HepG2 (cell line): ENCODE results near the gene PRSS27. TPM values are rescaled to one million over a fixed set of nuclear protein-coding genes. Genes with fewer than 3 reads are reported as not detected.

Source experiments
- ATAC-seq: fragments of 200-7000 bp; cut with Tn5 transposase; 3 replicates; pipeline ENCODE4 v1.9.1; 2020; ENCODE audit warnings: mild to moderate bottlenecking, moderate library complexity
- BruUV-seq: library from RNA; stranded (reverse); fragments of 400-500 nt; replicated peaks from 2 replicates; lab custom pipeline; 2021; lab: Mats Ljungman, UMichigan
- CTCF ChIA-PET: fragments of 300-600 bp; formaldehyde crosslinking; extraction: SDS; loops from one replicate; lab custom pipeline; 2021; ENCODE audit warnings: low total read pairs, inconsistent platforms, low intra/inter-chr PET ratio; lab: Yijun Ruan, JAX
- POLR2A ChIA-PET: fragments of 350-600 bp; sonication (Branson Sonifier 250); formaldehyde crosslinking; loops from one replicate; lab custom pipeline; 2020; ENCODE audit warnings: antibody characterized with exemption, inconsistent platforms; lab: Yijun Ruan, JAX
- DNase-seq: peaks from one replicate; pipeline ENCODE4 v3.0.0-alpha.2; 2015; ENCODE audit warnings: low spot score
- FAIRE-seq: peaks from 3 replicates; lab custom pipeline; 2011; peaks lifted over from hg19 to GRCh38; lab: Jason Lieb, UNC
- H2AFZ ChIP-seq: one replicate; pipeline ENCODE4 v1.6.1; 2011; ENCODE audit warnings: low read length, inconsistent platforms
- H3K27ac ChIP-seq: fragments of 300-600 bp; 3 replicates; pipeline ENCODE4 v1.8.0; 2011; ENCODE audit warnings: mixed run types, mild to moderate bottlenecking, mixed read lengths, low read length, inconsistent platforms; ENCODE audit not compliant: insufficient read depth; ENCODE audit errors: extremely low read length
- H3K27me3 ChIP-seq, 2 experiments: fragments of 200-600 bp in 1 of 2; 2 replicates in 1 of 2; 3 replicates in 1 of 2; pipeline versions ENCODE4 v1.6.0 to v1.8.0; 2011; ENCODE audit warnings: low read length in 2 of 2, mild to moderate bottlenecking in 2 of 2, moderate library complexity in 2 of 2, inconsistent platforms in 1 of 2; ENCODE audit not compliant: insufficient read depth in 2 of 2, control insufficient read depth in 1 of 2
- H3K36me3 ChIP-seq, 2 experiments: fragments of 200-600 bp in 1 of 2; replicated peaks in 1 of 2; 2 replicates in 1 of 2; 3 replicates in 1 of 2; pipeline versions ENCODE4 v1.5.1 to v1.8.0; 2011; ENCODE audit warnings: low read length in 2 of 2, inconsistent platforms in 1 of 2; ENCODE audit not compliant: insufficient read depth in 2 of 2, control insufficient read depth in 1 of 2
- H3K4me1 ChIP-seq: 2 replicates; pipeline ENCODE4 v1.5.1; 2012; ENCODE audit warnings: low read length, inconsistent platforms; ENCODE audit not compliant: insufficient read depth
- H3K4me2 ChIP-seq: 2 replicates; pipeline ENCODE4 v1.6.0; 2011; ENCODE audit warnings: low read depth, low read length, inconsistent platforms
- H3K4me3 ChIP-seq, 3 experiments: fragments of 200-600 bp in 1 of 3; sonication (generic), shearing (Covaris generic) in 1 of 3; replicated peaks in 1 of 3; 2 replicates each; pipeline ENCODE4 v1.5.1; 2011 to 2016; ENCODE audit warnings: low read length in 3 of 3, inconsistent platforms in 2 of 3, low read depth in 2 of 3, mild to moderate bottlenecking in 2 of 3, control low read depth in 1 of 3, mixed read lengths in 1 of 3; ENCODE audit not compliant: insufficient read depth in 1 of 3
- H3K79me2 ChIP-seq: one replicate; pipeline ENCODE4 v1.6.1; 2011; ENCODE audit warnings: low read length, inconsistent platforms; ENCODE audit not compliant: insufficient read depth
- H3K9ac ChIP-seq: 2 replicates; pipeline ENCODE4 v1.6.0; 2011; ENCODE audit warnings: mild to moderate bottlenecking, low read depth, low read length, inconsistent platforms; ENCODE audit not compliant: insufficient read depth
- H3K9me3 ChIP-seq: 2 replicates; pipeline ENCODE4 v1.5.1; 2012; ENCODE audit warnings: mild to moderate bottlenecking, low read length
- H4K20me1 ChIP-seq: 2 replicates; pipeline ENCODE4 v1.6.0; 2011; ENCODE audit warnings: inconsistent platforms, mild to moderate bottlenecking, low read length, moderate library complexity; ENCODE audit not compliant: insufficient read depth
- ATF1 ChIP-seq: IDR thresholded peaks from 2 replicates; pipeline ENCODE4 v1.6.1; 2016; ENCODE audit warnings: mild to moderate bottlenecking, control low read depth
- CEBPB ChIP-seq: IDR thresholded peaks from 2 replicates; pipeline ENCODE4 v1.6.1; 2011; ENCODE audit warnings: low read depth, low read length, improper control_type of control experiment, borderline replicate concordance
- FOXM1 ChIP-seq: sonication (generic); formaldehyde crosslinking; IDR thresholded peaks from 2 replicates; pipeline ENCODE4 v1.5.0; 2020; ENCODE audit warnings: missing genetic modification reagents
- MAFF ChIP-seq: IDR thresholded peaks from 2 replicates; pipeline ENCODE4 v1.6.1; 2011; ENCODE audit warnings: low read depth, low read length, improper control_type of control experiment
- MAFG ChIP-seq: sonication (generic); formaldehyde crosslinking; IDR thresholded peaks from 2 replicates; pipeline ENCODE4 v1.5.1; 2020; ENCODE audit warnings: mild to moderate bottlenecking, missing genetic modification reagents
- PHF8 ChIP-seq: sonication (generic); formaldehyde crosslinking; IDR thresholded peaks from 2 replicates; pipeline ENCODE4 v1.5.0; 2020; ENCODE audit warnings: missing genetic modification reagents
- RARA ChIP-seq: IDR thresholded peaks from 2 replicates; pipeline ENCODE4 v1.6.1; 2016; ENCODE audit warnings: missing genetic modification reagents, missing compliant biosample characterization
- RELA ChIP-seq: sonication (generic); formaldehyde crosslinking; IDR thresholded peaks from 2 replicates; pipeline ENCODE4 v1.4.0; 2020; ENCODE audit warnings: missing genetic modification reagents
- ZFP62 ChIP-seq: sonication (generic); formaldehyde crosslinking; IDR thresholded peaks from 2 replicates; pipeline ENCODE4 v1.4.0; 2020; ENCODE audit warnings: missing genetic modification reagents
- ZNF180 ChIP-seq: sonication (generic); formaldehyde crosslinking; IDR thresholded peaks from 2 replicates; pipeline ENCODE4 v1.4.0; 2020; ENCODE audit warnings: low read depth, missing genetic modification reagents, borderline replicate concordance
- ZNF432 ChIP-seq: sonication (generic); formaldehyde crosslinking; IDR thresholded peaks from 2 replicates; pipeline ENCODE4 v1.5.0; 2020; ENCODE audit warnings: missing genetic modification reagents, mild to moderate bottlenecking, borderline replicate concordance
- ZNF883 ChIP-seq: sonication (generic); formaldehyde crosslinking; IDR thresholded peaks from 2 replicates; pipeline ENCODE4 v1.5.1; 2020; ENCODE audit warnings: mild to moderate bottlenecking, missing genetic modification reagents; ENCODE audit errors: not compliant biosample characterization
- WGBS: methylation state at CpG from one replicate; pipeline ENCODE4 v1.1.6; 2017; ENCODE audit warnings: low lambda C conversion rate; 5-methylcytosine and 5-hydroxymethylcytosine counted together
- in situ Hi-C: cut with HindIII; loops from 2 replicates; pipeline ENCODE4 v1.10.0; 2017; ENCODE audit warnings: low pct_unique_long_range_greater_than_20kb; ENCODE audit not compliant: extremely low pct_ligation_motif_present
- intact Hi-C: fragments of 100-400 bp; cut with micrococcal nuclease; formaldehyde crosslinking; loops from one replicate; pipeline ENCODE4 v1.10.0; 2022; ENCODE audit not compliant: unreplicated experiment
- polyA plus RNA-seq, 8 experiments: library from polyadenylated mRNA; depleted of rRNA in 3 of 8; stranded (reverse) in 7 of 8; unstranded in 1 of 8; fragments of >200 nt; fragmentation: Illumina TruSeq in 4 of 8; extraction: Trizol in 4 of 8; gene quantifications; 2 replicates each; pipeline versions ENCODE4 v1.2.1 to v1.2.3, GENCODE V29; 2011 to 2016; ENCODE audit warnings: low read depth in 4 of 8, missing spikeins in 1 of 8, mixed read lengths in 1 of 8; ENCODE audit not compliant: insufficient read depth in 1 of 8
- total RNA-seq, 5 experiments: library from RNA; depleted of rRNA; stranded (reverse); fragments of >200 nt; fragmentation: Illumina TruSeq; extraction: Trizol; gene quantifications; 2 replicates each; pipeline ENCODE4 v1.2.3, GENCODE V29; 2016; ENCODE audit warnings: low read depth in 1 of 5
- TF ChIP-seq, protein P1 (sequence below): sonication (generic); formaldehyde crosslinking; conservative IDR thresholded peaks from 2 replicates; pipeline ENCODE4 v1.4.0; 2020; ENCODE audit warnings: missing genetic modification reagents
- TF ChIP-seq, protein P2 (sequence below): sonication (generic); formaldehyde crosslinking; IDR thresholded peaks from 2 replicates; pipeline ENCODE4 v1.5.1; 2020; ENCODE audit warnings: missing genetic modification reagents, mild to moderate bottlenecking, borderline replicate concordance
- TF ChIP-seq, protein P3 (sequence below): IDR thresholded peaks from 2 replicates; pipeline ENCODE4 v1.4.0; 2020; ENCODE audit warnings: mild to moderate bottlenecking, missing genetic modification reagents
- TF ChIP-seq, protein P4 (sequence below): IDR thresholded peaks from 2 replicates; pipeline ENCODE4 v1.6.1; 2012; ENCODE audit warnings: low read length, improper control_type of control experiment

Gene PRSS27
- total and polyA plus RNA-seq, 2 of the 13 experiments (the other 11 are each of a cell fraction or from before 2014, with no cell fraction given) = 0.20 to 0.73 TPM

DNA sequence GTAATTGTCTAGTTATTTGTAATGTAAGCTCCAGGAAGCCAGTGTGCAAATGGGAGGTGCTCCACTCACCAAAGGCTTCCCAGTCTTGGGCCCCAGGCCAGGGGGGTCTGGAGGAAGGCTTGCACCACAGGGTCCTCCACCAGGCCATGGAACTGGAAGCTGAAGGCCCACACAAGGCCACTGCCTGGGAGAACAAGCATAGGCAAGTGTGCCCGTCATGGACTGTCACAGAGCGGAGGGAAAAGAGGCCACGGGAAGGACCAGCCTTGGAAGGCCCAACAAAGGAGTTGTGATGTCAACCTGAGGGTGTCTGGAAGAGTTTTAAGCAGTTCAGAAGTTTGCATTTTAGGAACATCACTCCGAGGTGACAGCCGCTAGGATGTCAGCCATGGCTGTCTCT is 29.5 kb upstream of the PRSS27 start:
- no peak overlapping the region for H3K4me2 ChIP-seq
- H3K4me1 ChIP-seq = peaks cover 16% of the 10 kb centered on the region
- DNase-seq = no peak
- peaks cover 29% of the 10 kb centered on the region for H3K79me2 ChIP-seq
- intact Hi-C loops (no loop called here), in situ Hi-C loops (no loop called here)
- H3K36me3 ChIP-seq = peaks cover 2 to 4% of the 10 kb centered on the region in 2 experiments; a peak in 2 of 5 replicates
- 91% methylated on average over 5 of the region's 5 CpGs for WGBS
- no peak overlapping the region for H3K4me3 ChIP-seq
- ATAC-seq = no peak
- no peak overlapping the region for H3K9ac ChIP-seq
- ChIA-PET POLR2A (no interaction called here), CTCF (no interaction called here)
- no TSS peak for BruUV-seq
- H2AFZ ChIP-seq = no peak overlapping the region
- no peaks in the 10 kb centered on the region for H3K9me3 ChIP-seq
- no peak for FAIRE-seq
- no peak overlapping the region for H3K27ac ChIP-seq
- no peaks in the 10 kb centered on the region; a peak in 1 of 5 replicates for H3K27me3 ChIP-seq
- peaks cover 14% of the 10 kb centered on the region for H4K20me1 ChIP-seq
- TF ChIP-seq MAFF (no peak), RARA (CRISPR knock-in tag) (no peak), CEBPB (no peak), ATF1 (CRISPR knock-in tag) (no peak), RELA (no peak), ZNF883 (CRISPR knock-in tag) (no peak), MAFG (CRISPR knock-in tag) (no peak), PHF8 (CRISPR knock-in tag) (no peak), FOXM1 (no peak), ZNF180 (CRISPR knock-in tag) (no peak), ZFP62 (CRISPR knock-in tag) (no peak), ZNF432 (CRISPR knock-in tag) (no peak)
- TF ChIP-seq, protein P1, sequence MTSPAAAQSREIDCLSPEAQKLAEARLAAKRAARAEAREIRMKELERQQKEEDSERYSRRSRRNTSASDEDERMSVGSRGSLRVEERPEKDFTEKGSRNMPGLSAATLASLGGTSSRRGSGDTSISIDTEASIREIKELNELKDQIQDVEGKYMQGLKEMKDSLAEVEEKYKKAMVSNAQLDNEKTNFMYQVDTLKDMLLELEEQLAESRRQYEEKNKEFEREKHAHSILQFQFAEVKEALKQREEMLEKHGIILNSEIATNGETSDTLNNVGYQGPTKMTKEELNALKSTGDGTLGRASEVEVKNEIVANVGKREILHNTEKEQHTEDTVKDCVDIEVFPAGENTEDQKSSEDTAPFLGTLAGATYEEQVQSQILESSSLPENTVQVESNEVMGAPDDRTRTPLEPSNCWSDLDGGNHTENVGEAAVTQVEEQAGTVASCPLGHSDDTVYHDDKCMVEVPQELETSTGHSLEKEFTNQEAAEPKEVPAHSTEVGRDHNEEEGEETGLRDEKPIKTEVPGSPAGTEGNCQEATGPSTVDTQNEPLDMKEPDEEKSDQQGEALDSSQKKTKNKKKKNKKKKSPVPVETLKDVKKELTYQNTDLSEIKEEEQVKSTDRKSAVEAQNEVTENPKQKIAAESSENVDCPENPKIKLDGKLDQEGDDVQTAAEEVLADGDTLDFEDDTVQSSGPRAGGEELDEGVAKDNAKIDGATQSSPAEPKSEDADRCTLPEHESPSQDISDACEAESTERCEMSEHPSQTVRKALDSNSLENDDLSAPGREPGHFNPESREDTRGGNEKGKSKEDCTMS (CRISPR knock-in tag) = no peak
- TF ChIP-seq, protein P2, sequence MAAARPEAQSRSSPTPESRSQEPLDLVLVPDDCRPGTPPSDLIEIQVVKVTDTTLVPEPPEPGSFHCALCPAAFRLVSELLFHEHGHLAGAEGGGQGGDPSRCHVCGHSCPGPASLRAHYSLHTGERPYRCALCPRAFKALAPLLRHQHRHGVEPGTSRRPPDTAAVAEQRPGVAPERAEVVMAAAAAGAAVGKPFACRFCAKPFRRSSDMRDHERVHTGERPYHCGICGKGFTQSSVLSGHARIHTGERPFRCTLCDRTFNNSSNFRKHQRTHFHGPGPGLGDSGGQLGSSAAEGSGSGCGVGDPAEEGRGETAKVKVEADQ = no peak
- TF ChIP-seq, protein P3, sequence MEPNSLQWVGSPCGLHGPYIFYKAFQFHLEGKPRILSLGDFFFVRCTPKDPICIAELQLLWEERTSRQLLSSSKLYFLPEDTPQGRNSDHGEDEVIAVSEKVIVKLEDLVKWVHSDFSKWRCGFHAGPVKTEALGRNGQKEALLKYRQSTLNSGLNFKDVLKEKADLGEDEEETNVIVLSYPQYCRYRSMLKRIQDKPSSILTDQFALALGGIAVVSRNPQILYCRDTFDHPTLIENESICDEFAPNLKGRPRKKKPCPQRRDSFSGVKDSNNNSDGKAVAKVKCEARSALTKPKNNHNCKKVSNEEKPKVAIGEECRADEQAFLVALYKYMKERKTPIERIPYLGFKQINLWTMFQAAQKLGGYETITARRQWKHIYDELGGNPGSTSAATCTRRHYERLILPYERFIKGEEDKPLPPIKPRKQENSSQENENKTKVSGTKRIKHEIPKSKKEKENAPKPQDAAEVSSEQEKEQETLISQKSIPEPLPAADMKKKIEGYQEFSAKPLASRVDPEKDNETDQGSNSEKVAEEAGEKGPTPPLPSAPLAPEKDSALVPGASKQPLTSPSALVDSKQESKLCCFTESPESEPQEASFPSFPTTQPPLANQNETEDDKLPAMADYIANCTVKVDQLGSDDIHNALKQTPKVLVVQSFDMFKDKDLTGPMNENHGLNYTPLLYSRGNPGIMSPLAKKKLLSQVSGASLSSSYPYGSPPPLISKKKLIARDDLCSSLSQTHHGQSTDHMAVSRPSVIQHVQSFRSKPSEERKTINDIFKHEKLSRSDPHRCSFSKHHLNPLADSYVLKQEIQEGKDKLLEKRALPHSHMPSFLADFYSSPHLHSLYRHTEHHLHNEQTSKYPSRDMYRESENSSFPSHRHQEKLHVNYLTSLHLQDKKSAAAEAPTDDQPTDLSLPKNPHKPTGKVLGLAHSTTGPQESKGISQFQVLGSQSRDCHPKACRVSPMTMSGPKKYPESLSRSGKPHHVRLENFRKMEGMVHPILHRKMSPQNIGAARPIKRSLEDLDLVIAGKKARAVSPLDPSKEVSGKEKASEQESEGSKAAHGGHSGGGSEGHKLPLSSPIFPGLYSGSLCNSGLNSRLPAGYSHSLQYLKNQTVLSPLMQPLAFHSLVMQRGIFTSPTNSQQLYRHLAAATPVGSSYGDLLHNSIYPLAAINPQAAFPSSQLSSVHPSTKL (CRISPR knock-in tag) = no peak
- TF ChIP-seq, protein P4, sequence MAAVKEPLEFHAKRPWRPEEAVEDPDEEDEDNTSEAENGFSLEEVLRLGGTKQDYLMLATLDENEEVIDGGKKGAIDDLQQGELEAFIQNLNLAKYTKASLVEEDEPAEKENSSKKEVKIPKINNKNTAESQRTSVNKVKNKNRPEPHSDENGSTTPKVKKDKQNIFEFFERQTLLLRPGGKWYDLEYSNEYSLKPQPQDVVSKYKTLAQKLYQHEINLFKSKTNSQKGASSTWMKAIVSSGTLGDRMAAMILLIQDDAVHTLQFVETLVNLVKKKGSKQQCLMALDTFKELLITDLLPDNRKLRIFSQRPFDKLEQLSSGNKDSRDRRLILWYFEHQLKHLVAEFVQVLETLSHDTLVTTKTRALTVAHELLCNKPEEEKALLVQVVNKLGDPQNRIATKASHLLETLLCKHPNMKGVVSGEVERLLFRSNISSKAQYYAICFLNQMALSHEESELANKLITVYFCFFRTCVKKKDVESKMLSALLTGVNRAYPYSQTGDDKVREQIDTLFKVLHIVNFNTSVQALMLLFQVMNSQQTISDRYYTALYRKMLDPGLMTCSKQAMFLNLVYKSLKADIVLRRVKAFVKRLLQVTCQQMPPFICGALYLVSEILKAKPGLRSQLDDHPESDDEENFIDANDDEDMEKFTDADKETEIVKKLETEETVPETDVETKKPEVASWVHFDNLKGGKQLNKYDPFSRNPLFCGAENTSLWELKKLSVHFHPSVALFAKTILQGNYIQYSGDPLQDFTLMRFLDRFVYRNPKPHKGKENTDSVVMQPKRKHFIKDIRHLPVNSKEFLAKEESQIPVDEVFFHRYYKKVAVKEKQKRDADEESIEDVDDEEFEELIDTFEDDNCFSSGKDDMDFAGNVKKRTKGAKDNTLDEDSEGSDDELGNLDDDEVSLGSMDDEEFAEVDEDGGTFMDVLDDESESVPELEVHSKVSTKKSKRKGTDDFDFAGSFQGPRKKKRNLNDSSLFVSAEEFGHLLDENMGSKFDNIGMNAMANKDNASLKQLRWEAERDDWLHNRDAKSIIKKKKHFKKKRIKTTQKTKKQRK = no peak
